Neural cell (in vitro differentiated cells): ENCODE measurements around the gene RTL1.

Experiments used
- EZH2 ChIP-seq: fragments of 200-600, 300-800 bp; shearing (Covaris generic), sonication (generic); IDR thresholded peaks from 2 replicates; pipeline ENCODE4 v1.6.1; 2014; ENCODE audit warnings: antibody characterized with exemption, low read length, borderline replicate concordance, mild to moderate bottlenecking; ENCODE audit not compliant: insufficient read depth, poor library complexity, severe bottlenecking
- TF ChIP-seq, protein P1 (sequence below): fragments of 450-650 bp; IDR thresholded peaks from 2 replicates; pipeline ENCODE4 v1.5.1; 2014; ENCODE audit warnings: antibody characterized with exemption, mild to moderate bottlenecking, moderate library complexity; ENCODE audit not compliant: poor library complexity, severe bottlenecking

DNA sequence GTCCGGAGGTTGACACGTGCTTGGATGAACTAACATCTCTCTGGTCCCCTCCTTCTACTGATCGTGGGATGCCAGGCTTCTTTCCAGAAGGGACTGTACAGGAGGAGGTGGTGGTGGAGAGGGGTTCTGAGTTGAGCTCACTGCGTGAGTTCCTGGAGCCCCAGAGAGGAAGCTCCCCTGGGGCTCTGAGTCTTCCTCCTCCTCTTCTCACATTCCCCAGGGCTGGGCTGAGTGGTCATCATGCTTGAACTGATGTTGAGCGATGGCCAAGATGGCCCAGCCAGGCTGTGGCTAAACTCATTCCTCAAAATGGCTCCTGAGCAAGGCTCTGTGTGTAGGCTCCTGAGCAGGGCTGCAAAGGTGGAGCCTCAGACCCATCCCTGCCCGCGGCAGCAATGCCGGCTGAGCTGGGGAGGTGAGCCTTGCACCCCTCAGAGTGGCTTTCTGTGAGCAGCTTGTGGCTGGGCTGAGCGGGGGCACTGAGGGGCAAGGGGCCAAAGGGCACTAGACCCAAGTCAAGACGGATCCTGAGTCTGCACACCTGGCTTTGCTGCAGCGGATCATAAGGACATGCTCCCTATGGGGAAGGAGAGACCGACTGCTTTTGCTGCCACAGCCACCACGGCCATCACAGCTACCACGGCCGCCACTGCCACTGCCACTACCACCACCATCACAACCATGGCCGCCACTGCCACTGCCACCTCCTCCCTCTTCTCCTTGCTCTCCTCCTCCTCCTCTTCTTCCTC, 42.2 kb downstream of the RTL1 start:
- TF ChIP-seq, protein P1, sequence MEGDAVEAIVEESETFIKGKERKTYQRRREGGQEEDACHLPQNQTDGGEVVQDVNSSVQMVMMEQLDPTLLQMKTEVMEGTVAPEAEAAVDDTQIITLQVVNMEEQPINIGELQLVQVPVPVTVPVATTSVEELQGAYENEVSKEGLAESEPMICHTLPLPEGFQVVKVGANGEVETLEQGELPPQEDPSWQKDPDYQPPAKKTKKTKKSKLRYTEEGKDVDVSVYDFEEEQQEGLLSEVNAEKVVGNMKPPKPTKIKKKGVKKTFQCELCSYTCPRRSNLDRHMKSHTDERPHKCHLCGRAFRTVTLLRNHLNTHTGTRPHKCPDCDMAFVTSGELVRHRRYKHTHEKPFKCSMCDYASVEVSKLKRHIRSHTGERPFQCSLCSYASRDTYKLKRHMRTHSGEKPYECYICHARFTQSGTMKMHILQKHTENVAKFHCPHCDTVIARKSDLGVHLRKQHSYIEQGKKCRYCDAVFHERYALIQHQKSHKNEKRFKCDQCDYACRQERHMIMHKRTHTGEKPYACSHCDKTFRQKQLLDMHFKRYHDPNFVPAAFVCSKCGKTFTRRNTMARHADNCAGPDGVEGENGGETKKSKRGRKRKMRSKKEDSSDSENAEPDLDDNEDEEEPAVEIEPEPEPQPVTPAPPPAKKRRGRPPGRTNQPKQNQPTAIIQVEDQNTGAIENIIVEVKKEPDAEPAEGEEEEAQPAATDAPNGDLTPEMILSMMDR = no peak
- TF ChIP-seq EZH2 = no peak
